Neuronal stem cell (in vitro differentiated cells): ENCODE measurements around the gene ZNF485.

ENCODE experiments used
- DNase-seq: peaks from one replicate; pipeline ENCODE4 v3.0.0-alpha.2; 2013; ENCODE audit warnings: low spot score
- H2AFZ ChIP-seq: one replicate; pipeline ENCODE4 v1.6.1; 2013; ENCODE audit warnings: mild to moderate bottlenecking, low read length, inconsistent platforms
- H2AK5ac ChIP-seq: 2 replicates; pipeline ENCODE4 v1.6.1; 2013; ENCODE audit warnings: low read depth, mild to moderate bottlenecking, inconsistent platforms, low read length, moderate library complexity, mixed read lengths
- H2BK120ac ChIP-seq: 2 replicates; pipeline ENCODE4 v1.6.1; 2013; ENCODE audit warnings: low read depth, mild to moderate bottlenecking, inconsistent platforms, low read length, moderate library complexity, mixed read lengths
- H2BK12ac ChIP-seq: one replicate; pipeline ENCODE4 v1.6.1; 2013; ENCODE audit warnings: low read length, inconsistent platforms
- H2BK15ac ChIP-seq: 2 replicates; pipeline ENCODE4 v1.6.1; 2013; ENCODE audit warnings: mild to moderate bottlenecking, low read length, inconsistent platforms, mixed read lengths
- H2BK5ac ChIP-seq: one replicate; pipeline ENCODE4 v1.6.1; 2013; ENCODE audit warnings: inconsistent platforms, mild to moderate bottlenecking, low read length, moderate library complexity
- H3K14ac ChIP-seq: one replicate; pipeline ENCODE4 v1.6.1; 2013; ENCODE audit warnings: low read length, inconsistent platforms
- H3K18ac ChIP-seq: 2 replicates; pipeline ENCODE4 v1.6.1; 2013; ENCODE audit warnings: low read length, inconsistent platforms
- H3K23ac ChIP-seq: 2 replicates; pipeline ENCODE4 v1.6.1; 2013; ENCODE audit warnings: low read depth, mild to moderate bottlenecking, mixed read lengths, low read length, inconsistent platforms; ENCODE audit not compliant: poor library complexity
- H3K27ac ChIP-seq: replicated peaks from 3 replicates; pipeline ENCODE4 v1.5.1; 2013; ENCODE audit warnings: low read length, inconsistent platforms
- H3K27me3 ChIP-seq, 3 experiments: 2 replicates each; pipeline ENCODE4 v1.6.1; 2013; ENCODE audit warnings: low read length in 3 of 3, mild to moderate bottlenecking in 2 of 3, inconsistent platforms in 1 of 3, low read depth in 1 of 3, mixed read lengths in 1 of 3, moderate library complexity in 1 of 3; ENCODE audit not compliant: control insufficient read depth in 3 of 3, insufficient read depth in 3 of 3
- H3K36me3 ChIP-seq, 2 donors: replicated peaks in 1 of 2; 2 replicates each; pipeline ENCODE4 v1.6.1; 2013; ENCODE audit warnings: low read length in 2 of 2; ENCODE audit not compliant: control insufficient read depth in 2 of 2, insufficient read depth in 2 of 2
- H3K4ac ChIP-seq: 2 replicates; pipeline ENCODE4 v1.6.1; 2013; ENCODE audit warnings: inconsistent platforms, mild to moderate bottlenecking, low read length, moderate library complexity
- H3K4me1 ChIP-seq, 2 donors: 1 replicate in 1 of 2; 2 replicates in 1 of 2; pipeline ENCODE4 v1.6.1; 2013; ENCODE audit warnings: low read length in 2 of 2, low read depth in 1 of 2; ENCODE audit not compliant: control insufficient read depth in 2 of 2, insufficient read depth in 1 of 2
- H3K4me2 ChIP-seq: one replicate; pipeline ENCODE4 v1.6.1; 2013; ENCODE audit warnings: mild to moderate bottlenecking, low read length, inconsistent platforms; ENCODE audit not compliant: insufficient read depth, poor library complexity, severe bottlenecking
- H3K4me3 ChIP-seq, 2 donors: 2 replicates each; pipeline ENCODE4 v1.5.1; 2013; ENCODE audit warnings: low read length in 2 of 2, mild to moderate bottlenecking in 2 of 2, inconsistent platforms in 1 of 2, moderate library complexity in 1 of 2
- H3K79me1 ChIP-seq: one replicate; pipeline ENCODE4 v1.6.1; 2013; ENCODE audit warnings: low read depth, mild to moderate bottlenecking, inconsistent platforms, low read length, moderate library complexity
- H3K9ac ChIP-seq: one replicate; pipeline ENCODE4 v1.6.1; 2013; ENCODE audit warnings: mild to moderate bottlenecking, low read depth, low read length, inconsistent platforms; ENCODE audit not compliant: poor library complexity
- H3K9me3 ChIP-seq, 2 donors: replicated peaks in 1 of 2; 2 replicates each; pipeline versions ENCODE3 to v1.6.1; 2013; ENCODE audit warnings: low read length in 2 of 2, mild to moderate bottlenecking in 2 of 2, inconsistent platforms in 1 of 2, low read depth in 1 of 2, mixed read lengths in 1 of 2, moderate library complexity in 1 of 2; ENCODE audit not compliant: control insufficient read depth in 2 of 2, insufficient read depth in 1 of 2
- H4K8ac ChIP-seq: one replicate; pipeline ENCODE4 v1.6.1; 2013; ENCODE audit warnings: low read depth, mild to moderate bottlenecking, inconsistent platforms, low read length, moderate library complexity
- H4K91ac ChIP-seq: one replicate; pipeline ENCODE4 v1.6.1; 2013; ENCODE audit warnings: low read length, low read depth, mild to moderate bottlenecking, inconsistent platforms; ENCODE audit not compliant: poor library complexity
- WGBS, 2 donors: extraction: QIAGEN DNeasy Blood & Tissue Kit; methylation state at CpG; one replicate each; pipeline ENCODE4 v1.1.7; 2013; ENCODE audit warnings: missing lambda C conversion rate in 2 of 2, mixed read lengths in 1 of 2; ENCODE audit not compliant: insufficient read length in 2 of 2, insufficient replicate concordance in 1 of 2; ENCODE audit errors: extremely low coverage in 2 of 2; 5-methylcytosine and 5-hydroxymethylcytosine counted together

Gene ZNF485

DNA sequence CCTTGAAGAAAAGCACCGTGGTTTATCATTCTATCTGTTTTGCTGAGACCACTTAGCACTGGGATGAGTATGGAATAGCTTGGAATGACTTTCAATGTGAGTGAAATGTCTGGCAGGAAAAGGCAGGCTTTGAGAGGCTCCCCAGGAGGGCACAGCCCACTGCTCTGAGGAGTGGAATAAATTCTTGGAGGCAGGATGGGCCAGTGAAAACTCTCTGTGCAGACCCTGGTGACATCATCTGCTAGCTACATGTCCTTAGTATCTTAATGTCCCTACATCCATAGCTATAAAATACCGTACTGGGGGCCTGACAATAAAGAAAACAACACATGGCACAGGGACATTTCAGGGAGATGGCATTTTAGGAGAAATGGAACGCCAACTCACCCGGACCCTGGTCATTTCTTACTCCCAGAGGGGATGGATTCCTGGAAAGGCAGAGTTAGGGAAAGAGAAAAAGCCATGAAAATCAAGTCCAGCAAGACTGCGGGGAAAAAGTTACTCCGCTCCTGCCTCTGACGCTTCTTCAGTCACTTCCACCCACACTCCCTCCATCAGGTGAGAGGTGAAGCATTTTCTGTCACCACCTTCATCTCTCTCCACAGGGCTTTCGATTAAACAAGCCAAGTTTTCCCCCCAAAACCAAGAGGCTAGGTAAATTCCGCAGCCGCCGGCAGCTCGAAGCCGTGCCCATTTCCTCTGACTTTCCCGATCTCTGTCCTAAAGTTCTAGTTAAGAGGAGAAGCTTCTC, 32.8 kb upstream of the ZNF485 start:
- Histone ChIP-seq H3K4me1 (peaks cover 2 to 5% of the 10 kb centered on the region in 2 donors), H2BK5ac (no peak overlapping the region), H3K4me3 (peak overlapping the region; percentile 73 to 91), H3K36me3 (peaks cover 0 to 42% of the 10 kb centered on the region in 2 donors), H3K4ac (no peak overlapping the region), H2BK15ac (no peak overlapping the region), H3K79me1 (peaks cover 2% of the 10 kb centered on the region), H3K23ac (no peak overlapping the region), H3K9ac (no peak overlapping the region), H3K27ac (no peak overlapping the region), H3K9me3 (peaks cover 9 to 41% of the 10 kb centered on the region in 2 donors), H3K18ac (peak overlapping the region; percentile 98), H3K14ac (peak overlapping the region; percentile 86), H2BK120ac (no peak overlapping the region), H4K91ac (no peak overlapping the region), H3K27me3 (no peaks in the 10 kb centered on the region), H2AFZ (peak overlapping the region; percentile 100), H3K4me2 (peak overlapping the region; percentile 78), H2BK12ac (no peak overlapping the region), H2AK5ac (no peak overlapping the region), H4K8ac (no peak overlapping the region)
- no peak for DNase-seq
- WGBS, 2 donors: no CpG with 5 or more reads among the region's 14 CpGs

DNA sequence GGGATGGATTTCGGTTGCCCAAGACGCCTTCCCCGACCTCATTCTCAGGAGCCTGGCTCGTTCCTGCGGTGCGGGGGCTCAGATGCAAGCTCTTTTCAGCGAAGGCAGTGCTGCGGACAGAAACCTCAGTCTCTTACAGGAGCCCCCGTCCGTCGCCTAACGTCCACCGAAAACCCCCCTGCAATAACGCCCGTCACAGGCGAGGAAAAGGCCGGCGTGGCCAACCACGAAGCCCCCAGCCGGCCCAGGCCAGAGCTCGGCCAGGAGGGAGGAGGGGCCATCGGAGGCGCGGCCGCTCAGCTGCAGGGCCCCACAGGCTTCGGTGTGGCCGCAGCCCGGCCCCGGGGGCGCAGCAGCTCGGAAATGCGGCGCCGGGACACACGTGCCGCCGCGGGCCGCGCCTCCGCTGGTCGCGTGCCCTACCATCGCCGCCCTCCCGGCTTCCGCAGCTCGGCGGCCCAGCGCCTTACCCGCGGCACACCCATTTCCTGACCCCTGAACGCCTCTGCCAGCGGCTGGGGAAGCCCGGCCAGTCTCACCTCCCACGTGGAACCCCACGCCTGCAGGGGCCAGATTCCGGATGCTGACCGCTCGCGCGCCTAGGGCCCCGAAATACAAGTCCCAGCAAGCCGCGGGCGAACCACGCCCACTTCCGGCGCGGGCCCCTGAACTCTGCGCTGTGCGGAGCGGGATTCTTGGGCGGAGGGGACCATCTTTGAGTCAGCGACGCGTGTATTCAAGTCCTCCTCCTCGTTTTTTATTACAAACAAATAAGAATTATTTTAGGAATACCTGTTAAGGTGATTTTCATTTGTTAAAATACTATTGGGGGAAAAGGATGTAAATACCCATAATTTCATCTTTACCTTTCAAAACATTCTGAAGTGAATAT, 32.0 kb upstream of the ZNF485 start, which contains the start of gene ZNF239:
TSS of gene ZNF239 (minus strand) at position 616 of the 892 bp plus-strand sequence. CDS start 16,537 bp downstream, outside the sequence.
- no CpG with 5 or more reads among the region's 78 CpGs for WGBS, 2 donors
- no peak within 1 kb of the TSS for H3K27ac ChIP-seq

DNA sequence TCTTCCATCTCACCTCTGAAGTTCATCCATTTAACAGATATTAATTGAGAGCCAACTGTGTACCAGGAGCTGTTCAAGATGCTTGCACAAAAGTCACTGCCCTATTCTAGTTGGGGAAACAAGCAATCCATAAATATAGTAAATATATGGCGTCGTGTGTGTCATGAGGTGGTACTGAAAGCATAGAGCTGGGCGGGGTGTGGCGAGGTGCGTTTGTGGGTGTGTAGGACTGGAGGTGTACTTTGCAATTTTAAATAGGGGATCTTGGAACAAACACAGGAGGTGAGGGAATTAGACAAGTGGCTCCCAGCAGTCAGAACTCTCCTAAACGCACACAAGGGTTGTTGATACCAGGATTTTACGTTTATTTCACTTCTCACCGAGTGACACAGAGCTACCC, 31.3 kb upstream of the ZNF485 start:
- no peak overlapping the region for H2AK5ac ChIP-seq
- peak overlapping the region in 1 of 2 donors; percentile 73 for H3K4me3 ChIP-seq
- H2BK120ac ChIP-seq: no peak overlapping the region
- peaks cover 0 to 30% of the 10 kb centered on the region in 2 donors for H3K36me3 ChIP-seq
- H3K4me2 ChIP-seq: no peak overlapping the region
- no peaks in the 10 kb centered on the region for H3K27me3 ChIP-seq
- no peak overlapping the region for H2BK12ac ChIP-seq
- no peak for DNase-seq
- no peak overlapping the region for H3K9ac ChIP-seq
- H3K4me1 ChIP-seq: peaks cover 2 to 5% of the 10 kb centered on the region in 2 donors
- H3K4ac ChIP-seq: no peak overlapping the region
- no peak overlapping the region for H2BK5ac ChIP-seq
- no peak overlapping the region for H3K18ac ChIP-seq
- H3K79me1 ChIP-seq: peaks cover 2% of the 10 kb centered on the region
- H3K27ac ChIP-seq: no peak overlapping the region
- no CpG with 5 or more reads among the region's 8 CpGs for WGBS, 2 donors
- H3K23ac ChIP-seq: no peak overlapping the region
- peaks cover 9 to 40% of the 10 kb centered on the region in 2 donors for H3K9me3 ChIP-seq
- H4K8ac ChIP-seq: no peak overlapping the region
- no peak overlapping the region for H3K14ac ChIP-seq
- H2AFZ ChIP-seq: peak overlapping the region; percentile 100
- no peak overlapping the region for H2BK15ac ChIP-seq
- no peak overlapping the region for H4K91ac ChIP-seq

More for the DNA sequence above, 32.0 kb upstream of the ZNF485 start, which contains the start of gene ZNF239:
- Histone ChIP-seq H3K4me2 (peak within 1 kb of the TSS; percentile 78), H2AK5ac (peak within 1 kb of the TSS; percentile 63), H4K8ac (no peak within 1 kb of the TSS), H2BK5ac (no peak within 1 kb of the TSS), H3K9ac (peak within 1 kb of the TSS; percentile 88), H4K91ac (no peak within 1 kb of the TSS), H3K4me1 (peaks cover 2 to 5% of the 10 kb centered on the region in 2 donors), H2BK12ac (peak within 1 kb of the TSS; percentile 88), H3K23ac (peak within 1 kb of the TSS; percentile 94), H3K79me1 (peaks cover 2% of the 10 kb centered on the region), H3K18ac (peak within 1 kb of the TSS; percentile 98), H2BK15ac (peak within 1 kb of the TSS; percentile 30), H2AFZ (peak within 1 kb of the TSS; percentile 100), H3K4me3 (peak within 1 kb of the TSS; percentile 73 to 91), H3K14ac (peak within 1 kb of the TSS; percentile 86), H3K9me3 (peaks cover 9 to 41% of the 10 kb centered on the region in 2 donors), H3K4ac (no peak within 1 kb of the TSS), H3K27me3 (no peaks in the 10 kb centered on the region), H2BK120ac (peak within 1 kb of the TSS; percentile 5), H3K36me3 (peaks cover 0 to 37% of the 10 kb centered on the region in 2 donors)
- peak; percentile 58 for DNase-seq
